Measurements from ENCODE around the gene MTA2.
A peak's percentile ranks its signal among the peaks of the same experiment; 100 is the strongest.
"Not testable (repeated sequence)": the region's sequence is repeated elsewhere in the genome, so short reads cannot be mapped to it uniquely, and the experiment has no call there.

Gene MTA2

DNA sequence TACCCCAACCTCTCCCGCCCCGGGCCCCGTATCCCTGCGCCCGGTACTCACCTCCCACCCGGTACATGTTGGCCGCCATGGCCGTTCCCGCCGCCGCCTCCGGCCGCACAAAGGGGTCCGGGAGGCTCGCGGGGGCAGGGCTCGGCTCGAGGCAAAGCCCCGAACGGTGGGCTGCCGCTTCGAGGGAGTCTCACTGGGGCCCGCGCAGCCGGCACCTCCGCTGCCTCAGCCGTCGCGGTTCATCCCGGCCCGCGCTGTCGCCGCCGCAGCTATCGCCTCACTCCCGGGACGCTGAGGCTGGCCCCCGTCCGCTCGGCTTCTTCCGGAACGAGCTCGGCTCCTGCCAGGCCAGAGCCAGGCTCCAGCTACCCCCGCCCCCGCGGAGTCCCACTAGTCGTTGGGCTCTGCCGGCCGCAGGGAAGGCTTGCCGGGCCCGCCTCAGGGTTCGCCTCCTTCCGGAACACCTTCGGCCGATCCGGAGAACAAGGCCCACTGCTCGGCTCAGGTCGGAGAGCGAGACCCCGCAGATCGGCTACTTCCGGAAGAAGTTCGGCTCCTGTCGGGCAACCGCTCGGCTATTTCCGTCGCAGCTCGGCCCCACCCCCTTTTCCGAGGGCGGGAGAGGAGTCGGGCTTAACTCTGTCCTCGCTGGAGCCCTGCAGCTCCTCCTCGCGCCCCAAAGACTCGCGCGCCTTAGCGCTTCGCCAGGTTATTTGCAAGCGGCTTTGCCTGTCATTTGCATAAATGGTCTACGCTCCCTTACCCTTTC, at the start of gene MTA2:
Gene MTA2, minus strand, starts transcription at position 494 of the 769 bp plus-strand sequence. Its CDS starts 415 bp downstream, at position 79.
- peak; percentile 95 for DNase-seq (ENCODE audit: low read depth)

DNA sequence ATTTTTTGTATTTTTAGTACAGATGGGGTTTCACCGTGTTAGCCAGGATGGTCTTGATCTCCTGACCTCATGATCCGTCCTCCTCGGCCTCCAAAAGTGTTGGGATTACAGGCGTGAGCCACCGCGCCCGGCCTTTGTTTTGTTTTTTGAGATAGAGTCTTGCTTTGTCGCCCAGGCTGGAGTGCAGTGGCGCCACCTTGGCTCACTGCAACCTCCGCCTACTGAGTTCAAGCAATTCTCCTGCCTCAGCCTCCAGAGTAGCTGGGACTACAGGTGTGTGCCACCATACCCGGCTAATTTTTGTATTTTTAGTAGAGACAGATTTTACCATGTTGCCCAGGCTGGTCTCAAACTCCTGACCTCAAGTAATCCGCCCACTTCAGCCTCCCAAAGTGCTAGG, 48.6 kb upstream of the MTA2 start:
- DNase-seq (ENCODE audit: low read depth), result not testable (repeated sequence)

DNA sequence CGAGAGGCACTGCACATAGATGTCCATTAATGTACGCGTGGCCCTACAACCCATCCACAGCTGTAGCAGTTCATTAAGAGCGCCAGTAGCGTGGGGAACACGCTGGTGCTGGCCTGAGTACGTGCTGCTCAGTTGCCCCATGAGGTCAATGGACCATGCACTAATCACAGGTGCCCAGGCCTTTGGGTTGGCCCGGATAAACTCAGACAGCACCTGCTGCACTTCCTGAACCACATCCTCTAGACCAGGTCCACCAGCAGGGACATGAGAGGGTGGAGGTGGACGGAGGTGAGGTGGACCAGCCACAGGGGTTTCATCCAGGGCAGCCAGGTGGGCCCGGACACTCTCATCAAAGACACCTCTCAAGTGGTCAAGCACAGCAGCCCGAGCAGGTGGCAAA, 47.8 kb upstream of the MTA2 start:
- DNase-seq (ENCODE audit: low read depth), result no peak

DNA sequence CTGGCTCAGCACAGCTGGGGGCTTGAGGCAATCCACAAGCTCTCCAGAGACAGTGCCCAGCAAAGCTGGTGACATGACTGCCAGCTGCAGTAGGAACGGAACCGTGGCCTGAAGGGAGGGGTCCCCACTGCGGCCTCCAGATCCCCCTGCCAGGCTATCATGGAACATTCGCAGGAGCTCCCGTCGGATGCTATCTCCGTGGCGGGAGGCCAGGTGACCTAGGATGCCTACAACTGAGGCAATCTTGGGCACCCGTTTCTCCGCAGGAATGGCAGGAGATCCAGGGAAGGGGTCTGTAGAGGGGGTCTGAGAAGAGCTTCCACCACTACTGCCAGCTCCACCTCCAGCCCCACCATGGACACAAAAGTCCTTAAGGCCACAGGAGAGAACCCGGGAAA, 47.3 kb upstream of the MTA2 start:
- DNase-seq (ENCODE audit: low read depth), result no peak

DNA sequence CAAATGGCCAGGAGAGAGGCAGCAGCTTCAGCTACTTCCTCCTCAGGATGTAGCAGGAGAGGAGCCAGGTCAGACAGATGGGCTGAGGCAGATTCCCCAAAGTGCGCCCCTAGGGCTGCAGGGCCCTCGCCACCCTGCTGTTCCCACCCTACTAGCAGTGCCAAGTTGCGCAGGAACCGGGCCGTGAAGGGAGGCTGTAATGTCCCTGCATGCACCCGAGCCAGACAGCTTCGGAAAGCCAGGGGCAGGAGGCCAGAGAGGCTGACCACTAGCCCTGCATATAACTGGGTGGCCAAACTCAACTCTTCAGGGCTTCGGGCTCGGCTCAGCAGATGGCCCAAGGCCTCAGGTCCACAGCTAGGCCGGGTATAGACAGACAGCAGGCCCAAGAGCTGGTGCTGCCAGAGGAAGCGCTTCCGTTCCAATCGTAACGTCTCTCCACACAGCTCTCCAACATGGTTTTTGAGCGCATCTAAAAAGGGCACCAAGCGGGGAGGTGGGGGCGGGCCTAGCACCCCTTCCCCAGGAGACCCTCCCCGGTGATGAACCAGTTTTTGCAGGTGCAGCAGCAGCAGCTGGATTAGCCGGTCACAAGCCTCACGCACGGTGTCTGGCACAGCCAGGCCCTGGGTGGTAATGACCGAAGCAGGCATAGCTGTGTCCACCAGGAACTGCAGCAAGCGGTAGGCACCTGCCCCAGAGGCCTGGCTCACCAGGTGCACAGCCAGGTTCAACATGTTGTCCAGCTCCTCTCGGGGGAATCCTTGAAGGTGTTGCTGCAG, 46.7 kb upstream of the MTA2 start:
- no peak for DNase-seq (ENCODE audit: low read depth)

- peak; percentile 38 for DNase-seq (ENCODE audit: low read depth)
These were observed 45.9 kb upstream of the MTA2 start for GRCh38 chr11:62647609-62648005.

DNA sequence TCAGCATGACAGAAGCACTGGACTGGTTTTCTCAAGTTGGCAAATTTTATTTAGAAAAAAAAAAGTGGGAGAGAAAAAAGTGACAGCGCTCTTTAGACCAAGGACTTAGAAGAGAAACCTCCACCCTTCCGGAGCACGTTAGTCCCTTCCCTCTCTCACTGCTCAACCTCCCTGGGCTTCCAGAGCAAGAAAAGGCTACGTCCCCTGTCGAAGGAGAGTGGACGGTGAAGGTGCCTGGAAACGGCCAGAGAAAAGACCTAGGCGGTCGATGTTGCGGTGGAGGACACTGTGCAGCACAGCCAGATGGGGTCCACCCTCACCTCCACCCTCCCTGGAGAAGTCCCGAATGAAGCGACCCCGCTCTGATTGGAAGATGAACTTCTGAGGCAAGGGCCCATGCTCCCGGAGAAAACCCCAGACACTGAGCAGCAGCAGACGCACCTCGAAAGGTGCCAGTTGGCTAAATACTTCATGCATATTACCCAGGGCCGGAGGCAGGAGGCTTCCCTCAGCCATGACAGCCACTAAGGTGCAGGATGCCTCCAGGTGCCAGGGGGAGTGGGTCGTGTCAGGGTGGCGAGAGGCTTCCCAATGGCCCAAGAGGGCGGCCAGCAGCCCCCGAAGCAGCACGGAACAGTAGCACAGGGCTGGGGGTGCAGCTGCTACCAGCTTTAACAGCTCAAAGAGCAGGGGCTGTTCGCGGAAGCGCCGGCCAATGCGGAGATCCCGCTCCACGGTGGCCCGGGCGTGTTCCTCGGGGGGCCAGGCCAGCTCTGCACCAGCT, 45.4 kb upstream of the MTA2 start:
- DNase-seq (ENCODE audit: low read depth), result no peak

- peak; percentile 98 for DNase-seq (ENCODE audit: low read depth)
These were observed 44.5 kb upstream of the MTA2 start, which contains the start of gene GANAB for GRCh38 chr11:62645946-62646824. TSS of gene GANAB (minus strand) at chr11:62646613. CDS start at chr11:62646599, 14 bp downstream.

DNA sequence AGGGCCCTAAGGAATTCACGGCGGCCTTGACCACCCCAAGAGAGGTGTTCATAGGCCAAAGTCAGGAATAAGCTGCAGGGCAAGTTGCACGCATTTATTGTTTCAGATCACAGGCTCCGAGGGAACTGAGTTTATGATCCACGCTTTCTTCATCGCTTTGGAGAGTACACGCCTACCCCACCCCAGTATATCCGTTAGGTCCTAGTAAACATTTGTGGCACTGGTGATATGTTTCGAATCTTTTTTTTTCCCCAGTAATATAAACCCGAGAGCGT, 43.9 kb upstream of the MTA2 start:
- no peak for DNase-seq (ENCODE audit: low read depth)

- DNase-seq (ENCODE audit: low read depth), result no peak
These were observed 42.6 kb upstream of the MTA2 start for GRCh38 chr11:62644220-62644619.

DNA sequence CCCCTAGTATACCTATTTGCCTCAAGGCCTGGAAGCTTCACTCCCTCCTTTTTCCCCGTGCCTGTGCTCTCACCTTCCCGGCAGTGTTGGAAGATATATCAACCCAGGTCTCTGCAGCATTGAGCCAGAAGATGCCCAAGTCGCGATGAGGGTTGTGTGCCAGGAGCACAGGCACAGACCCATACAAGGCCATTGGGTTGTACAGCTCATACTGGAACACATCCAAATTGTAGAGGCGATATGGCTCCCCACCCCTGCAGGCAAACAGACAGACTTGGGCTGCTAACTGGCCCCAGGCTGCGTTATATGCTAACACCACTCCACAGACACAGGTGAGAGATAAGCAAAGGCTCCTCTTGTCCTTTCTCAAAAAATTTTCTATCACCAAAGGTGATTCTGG, 30.8 kb upstream of the MTA2 start:
- no peak for DNase-seq (ENCODE audit: low read depth)

- DNase-seq (ENCODE audit: low read depth), result no peak
These were observed 26.0 kb upstream of the MTA2 start for GRCh38 chr11:62627713-62628112.

- no peak for DNase-seq (ENCODE audit: low read depth)
These were observed 20.9 kb upstream of the MTA2 start for GRCh38 chr11:62622476-62623089.

DNA sequence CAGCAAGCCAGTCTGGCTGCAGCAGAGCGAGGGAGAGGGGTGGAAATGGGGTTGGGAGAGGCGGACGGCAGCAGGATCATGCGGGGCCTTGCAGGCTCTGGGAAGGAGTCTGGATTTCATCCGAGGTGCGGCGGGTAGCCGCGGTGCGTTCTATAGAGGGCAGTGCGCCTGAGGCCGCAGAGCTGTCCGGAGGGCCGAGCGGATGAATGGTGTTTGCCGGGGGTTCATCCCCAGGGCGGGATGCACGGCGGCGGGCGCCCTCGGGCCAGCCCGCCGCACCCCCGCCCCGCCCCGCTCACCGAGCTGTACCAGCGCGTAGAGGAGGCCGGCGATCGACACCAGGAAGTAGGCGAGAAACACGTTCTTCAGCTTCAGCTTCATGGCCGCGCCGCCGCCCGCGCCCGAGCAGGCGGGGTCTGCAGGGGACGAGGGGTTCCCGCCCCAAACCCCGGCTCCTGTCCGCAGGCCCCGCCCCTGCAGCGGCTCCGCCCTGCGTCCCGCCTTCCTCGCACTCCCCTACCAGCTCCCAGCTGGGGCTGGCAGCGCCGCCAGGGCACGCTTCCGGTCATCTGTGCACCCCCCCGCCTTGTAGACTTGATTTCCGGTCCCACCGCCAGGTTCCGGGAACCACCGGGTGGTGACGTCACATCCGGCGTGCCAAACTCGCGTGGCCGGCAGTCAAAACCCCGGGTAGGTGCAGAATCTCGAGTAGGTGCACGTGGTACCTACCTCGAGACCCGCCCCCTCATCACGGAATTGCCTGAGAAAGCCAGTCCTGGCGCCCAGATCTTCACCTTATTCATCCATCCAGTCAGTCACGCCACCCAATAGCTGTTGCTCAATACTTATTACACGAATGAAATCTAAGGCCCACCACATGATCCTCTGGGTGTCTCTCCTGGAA, 20.2 kb upstream of the MTA2 start, which contains the start of gene B3GAT3:
Gene B3GAT3, minus strand, starts transcription at position 420 of the 904 bp plus-strand sequence. Its CDS starts 39 bp downstream, at position 381.
- peak; percentile 97 for DNase-seq (ENCODE audit: low read depth)

GRCh38 chr11:62621027-62621566, 19.4 kb upstream of the MTA2 start:
- DNase-seq (ENCODE audit: low read depth), result no peak

DNA sequence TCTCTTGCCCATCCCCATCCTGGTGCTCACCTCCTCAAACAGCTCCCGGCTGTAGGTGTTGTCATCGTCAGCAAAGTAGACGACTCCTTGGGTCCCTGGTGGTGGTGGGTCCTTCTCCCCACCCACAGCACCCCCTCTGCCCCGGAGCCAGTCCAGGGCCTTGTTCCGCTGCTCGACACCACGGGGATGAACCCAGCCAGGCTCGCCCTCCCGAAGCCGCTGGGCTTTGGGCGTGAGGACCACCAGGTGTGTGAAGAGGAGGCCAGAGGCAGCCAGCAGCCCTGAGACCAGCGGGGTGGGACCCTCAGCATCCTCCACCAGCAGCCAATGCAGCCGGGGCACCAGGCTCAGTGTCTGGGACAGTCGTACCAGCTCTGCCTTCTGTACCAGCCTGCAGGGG, 15.3 kb upstream of the MTA2 start:
- DNase-seq (ENCODE audit: low read depth), result not testable (repeated sequence)

GRCh38 chr11:62615521-62615920, 13.9 kb upstream of the MTA2 start:
- DNase-seq (ENCODE audit: low read depth), result no peak

DNA sequence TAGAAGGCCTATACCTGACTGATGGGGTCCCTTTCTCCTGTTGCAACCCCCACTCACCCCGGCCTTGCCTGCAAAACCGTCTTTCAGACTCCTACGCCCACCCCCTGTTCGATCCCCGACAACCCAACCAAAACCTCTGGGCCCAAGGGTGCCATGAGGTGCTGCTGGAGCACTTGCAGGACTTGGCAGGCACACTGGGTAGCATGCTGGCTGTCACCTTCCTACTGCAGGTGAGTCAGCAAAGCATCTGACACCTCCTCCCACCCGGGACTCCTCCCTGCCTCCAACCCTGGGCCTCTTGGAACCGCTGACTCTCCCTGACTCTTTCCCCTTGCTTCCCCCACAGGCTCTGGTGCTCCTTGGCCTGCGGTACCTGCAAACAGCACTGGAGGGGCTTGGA, 12.6 kb upstream of the MTA2 start:
- no peak for DNase-seq (ENCODE audit: low read depth)

- DNase-seq (ENCODE audit: low read depth), result no peak
These were observed 11.7 kb upstream of the MTA2 start for GRCh38 chr11:62613291-62613778.

Measured in GM04504 (cell line).